ENCODE results near the gene NOSTRIN.

NOSTRIN gene

GRCh38 chr2:168797286-168797655, 5.2 kb upstream of the NOSTRIN start:
- no peak overlapping the region for H3K27ac Mint-ChIP-seq
- peaks cover 7% of the 10 kb centered on the region for H3K4me1 Mint-ChIP-seq (ENCODE audit: low read depth)
- H3K9me3 Mint-ChIP-seq, result no peaks in the 10 kb centered on the region

DNA sequence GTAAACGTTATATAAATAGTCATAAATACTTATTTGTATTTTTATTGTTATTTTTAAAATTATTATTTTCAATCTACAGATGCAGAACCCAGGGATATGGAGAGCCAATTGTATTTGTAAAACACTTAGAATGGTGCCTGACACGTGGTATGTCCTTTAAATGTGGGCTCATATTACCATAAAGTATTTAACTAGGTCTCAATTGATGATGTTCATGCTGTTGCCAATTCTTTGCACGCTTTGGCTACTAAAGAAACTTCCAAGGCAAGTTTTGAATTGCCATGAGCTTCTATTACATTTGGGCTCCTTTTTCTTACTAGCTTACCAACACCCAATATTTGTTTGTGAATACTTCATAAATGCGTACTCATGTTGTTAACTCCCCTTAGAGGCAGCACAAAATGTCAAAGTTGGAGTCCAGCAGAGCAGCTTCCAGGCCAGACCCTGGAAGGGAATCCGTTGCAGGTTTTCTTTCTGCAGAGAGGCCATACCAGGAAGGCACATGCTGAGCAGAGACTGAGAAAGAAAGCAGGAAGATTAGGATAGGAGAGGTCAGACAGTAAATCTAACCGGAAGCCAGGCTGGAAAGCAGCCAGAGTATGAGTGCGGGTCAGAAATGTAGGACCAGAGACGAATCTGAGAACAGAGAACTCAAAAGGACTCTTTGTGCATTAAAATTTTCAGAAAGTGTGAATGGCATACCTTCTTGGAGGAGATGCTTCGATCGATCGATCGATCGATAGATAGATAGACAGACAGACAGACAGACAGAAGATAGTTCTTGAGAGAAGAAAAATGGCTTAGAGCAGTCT, 4.2 kb upstream of the NOSTRIN start:
- no peak for DNase-seq (ENCODE audit: low spot score)
- H3K9me3 Mint-ChIP-seq, result no peaks in the 10 kb centered on the region
- H3K36me3 Mint-ChIP-seq (ENCODE audit: low read depth), result no peaks in the 10 kb centered on the region
- H3K27ac Mint-ChIP-seq, result no peak overlapping the region
- no peak overlapping the region for H3K4me3 Mint-ChIP-seq
- H3K4me1 Mint-ChIP-seq (ENCODE audit: low read depth), result peaks cover 17% of the 10 kb centered on the region
- H3K27me3 Mint-ChIP-seq (ENCODE audit: low read depth), result peaks cover 10% of the 10 kb centered on the region

More at GRCh38 chr2:168797286-168797655, 5.2 kb upstream of the NOSTRIN start:
- H3K27me3 Mint-ChIP-seq (ENCODE audit: low read depth), result peaks cover 13% of the 10 kb centered on the region
- no peaks in the 10 kb centered on the region for H3K36me3 Mint-ChIP-seq (ENCODE audit: low read depth)
- no peak overlapping the region for H3K4me3 Mint-ChIP-seq
- no peak for DNase-seq (ENCODE audit: low spot score)

DNA sequence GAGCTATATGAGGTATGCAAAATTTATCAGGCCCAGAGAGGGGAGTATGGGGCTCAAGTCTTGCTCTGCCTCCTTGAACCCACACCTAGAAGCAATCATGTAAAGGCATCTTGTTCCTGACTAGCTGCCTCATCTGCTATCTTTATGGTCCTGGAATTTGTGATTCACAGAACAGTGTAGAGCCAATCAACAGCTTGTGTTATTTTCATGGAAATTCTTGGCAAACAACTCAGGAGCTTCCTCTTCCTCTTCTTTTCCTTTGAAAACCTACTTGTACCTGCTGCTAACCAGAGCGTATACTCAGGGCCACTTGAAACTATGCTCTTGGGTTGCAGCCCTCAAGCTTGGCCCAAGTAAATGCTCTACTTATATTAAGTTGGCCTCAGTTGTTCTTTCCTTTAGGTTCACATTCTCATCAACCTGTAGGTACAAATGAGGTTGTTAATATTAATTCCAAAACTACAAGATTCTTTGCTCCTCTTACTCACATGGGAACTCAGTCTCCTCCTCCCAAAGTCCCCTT, 3.5 kb upstream of the NOSTRIN start:
- DNase-seq (ENCODE audit: low spot score), result no peak
- Mint-ChIP-seq H3K27ac (no peak overlapping the region), H3K27me3 (ENCODE audit: low read depth) (peaks cover 10% of the 10 kb centered on the region), H3K9me3 (no peaks in the 10 kb centered on the region), H3K36me3 (ENCODE audit: low read depth) (no peaks in the 10 kb centered on the region), H3K4me1 (ENCODE audit: low read depth) (peaks cover 19% of the 10 kb centered on the region), H3K4me3 (no peak overlapping the region)

DNA sequence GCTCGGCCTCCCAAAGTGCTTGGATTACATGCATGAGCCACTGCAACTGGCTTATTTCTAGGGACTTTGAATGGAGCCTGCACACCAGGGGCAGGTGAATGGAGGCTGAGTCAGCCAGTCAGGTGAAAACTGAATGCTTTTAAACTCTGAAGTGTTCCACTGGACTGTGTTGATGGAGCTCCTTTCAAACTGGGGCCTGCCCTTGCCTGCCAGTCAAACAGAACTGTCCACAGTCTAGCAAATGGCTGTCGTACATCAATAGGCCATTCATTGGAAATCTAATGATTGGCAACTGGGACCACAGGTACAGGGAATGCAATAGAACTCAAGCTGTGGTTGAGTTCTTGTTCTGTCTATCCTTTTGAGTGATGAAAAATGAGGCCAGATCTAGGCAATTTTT, 966 bp upstream of the NOSTRIN start:
- Mint-ChIP-seq H3K4me3 (no peak overlapping the region), H3K27me3 (ENCODE audit: low read depth) (peaks cover 11% of the 10 kb centered on the region), H3K36me3 (ENCODE audit: low read depth) (no peaks in the 10 kb centered on the region)

GRCh38 chr2:168802859-168803725, 655 bp downstream of the NOSTRIN start:
- Mint-ChIP-seq H3K4me3 (peak overlapping the region; percentile 41), H3K27ac (no peak overlapping the region), H3K4me1 (ENCODE audit: low read depth) (peaks cover 19% of the 10 kb centered on the region), H3K36me3 (ENCODE audit: low read depth) (no peaks in the 10 kb centered on the region), H3K27me3 (ENCODE audit: low read depth) (peaks cover 20% of the 10 kb centered on the region), H3K9me3 (no peaks in the 10 kb centered on the region)
- DNase-seq (ENCODE audit: low spot score), result no peak

More for the DNA sequence above, 966 bp upstream of the NOSTRIN start:
- no peak for DNase-seq (ENCODE audit: low spot score)
- no peaks in the 10 kb centered on the region for H3K9me3 Mint-ChIP-seq
- no peak overlapping the region for H3K27ac Mint-ChIP-seq
- H3K4me1 Mint-ChIP-seq (ENCODE audit: low read depth), result peaks cover 19% of the 10 kb centered on the region

GRCh38 chr2:168804214-168804613, 1.8 kb downstream of the NOSTRIN start:
- Mint-ChIP-seq H3K27me3 (ENCODE audit: low read depth) (peaks cover 23% of the 10 kb centered on the region), H3K9me3 (no peaks in the 10 kb centered on the region), H3K36me3 (ENCODE audit: low read depth) (no peaks in the 10 kb centered on the region), H3K4me3 (no peak overlapping the region), H3K27ac (no peak overlapping the region), H3K4me1 (ENCODE audit: low read depth) (peaks cover 19% of the 10 kb centered on the region)
- no peak for DNase-seq (ENCODE audit: low spot score)

GRCh38 chr2:168805615-168806014, 3.2 kb downstream of the NOSTRIN start:
- Mint-ChIP-seq H3K9me3 (no peaks in the 10 kb centered on the region), H3K27me3 (ENCODE audit: low read depth) (peaks cover 23% of the 10 kb centered on the region), H3K4me1 (ENCODE audit: low read depth) (peaks cover 19% of the 10 kb centered on the region), H3K36me3 (ENCODE audit: low read depth) (no peaks in the 10 kb centered on the region), H3K27ac (no peak overlapping the region), H3K4me3 (no peak overlapping the region)
- no peak for DNase-seq (ENCODE audit: low spot score)

- no peak overlapping the region for H3K27ac Mint-ChIP-seq
- H3K4me1 Mint-ChIP-seq (ENCODE audit: low read depth), result no peaks in the 10 kb centered on the region
- DNase-seq (ENCODE audit: low spot score), result no peak
- no peaks in the 10 kb centered on the region for H3K36me3 Mint-ChIP-seq (ENCODE audit: low read depth)
- no peaks in the 10 kb centered on the region for H3K9me3 Mint-ChIP-seq
- peaks cover 27% of the 10 kb centered on the region for H3K27me3 Mint-ChIP-seq (ENCODE audit: low read depth)
- no peak overlapping the region for H3K4me3 Mint-ChIP-seq
Observed at GRCh38 chr2:168809537-168809936, 7.1 kb downstream of the NOSTRIN start.

DNA sequence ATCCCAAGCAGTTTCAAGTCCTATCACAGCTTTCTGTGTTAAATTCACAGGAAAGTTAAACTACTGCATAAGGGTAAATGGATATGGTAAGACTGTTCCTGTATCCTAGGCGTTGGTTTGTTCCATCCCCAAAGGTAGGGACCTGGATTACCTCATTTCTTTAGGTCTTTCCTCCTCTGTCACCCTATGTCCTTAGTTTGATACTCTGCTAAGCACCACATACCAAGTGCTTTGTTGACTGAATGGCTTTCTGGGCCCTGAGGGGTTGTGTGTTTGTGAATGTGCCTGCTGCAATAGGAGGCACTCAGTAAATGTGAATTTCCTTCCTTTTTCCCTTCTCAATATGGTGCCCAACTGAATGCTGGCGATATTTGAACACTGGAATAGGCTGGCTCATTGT, 7.8 kb downstream of the NOSTRIN start:
- Mint-ChIP-seq H3K9me3 (no peaks in the 10 kb centered on the region), H3K4me3 (no peak overlapping the region), H3K4me1 (ENCODE audit: low read depth) (no peaks in the 10 kb centered on the region), H3K36me3 (ENCODE audit: low read depth) (no peaks in the 10 kb centered on the region), H3K27me3 (ENCODE audit: low read depth) (peaks cover 25% of the 10 kb centered on the region), H3K27ac (no peak overlapping the region)
- DNase-seq (ENCODE audit: low spot score), result no peak

DNA sequence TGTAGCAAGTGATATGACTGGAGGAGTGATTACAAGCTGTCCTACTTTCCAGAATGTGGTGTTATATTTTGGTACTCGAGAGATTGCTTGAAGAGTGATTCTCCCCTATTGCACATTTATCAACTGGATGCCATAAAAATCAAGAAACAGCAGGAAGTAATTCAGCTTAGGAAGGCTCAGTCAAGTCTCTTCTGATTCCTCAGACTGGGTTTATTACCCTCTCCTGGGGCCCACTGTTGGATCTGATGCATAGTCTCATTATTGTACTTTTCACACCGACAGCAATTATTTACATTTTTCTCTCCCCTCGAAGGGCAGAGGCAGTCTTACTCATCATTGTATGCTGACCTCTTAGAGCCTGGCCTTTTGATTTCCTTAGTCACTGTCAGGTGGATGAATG, 9.3 kb downstream of the NOSTRIN start:
- no peak for DNase-seq (ENCODE audit: low spot score)
- H3K4me3 Mint-ChIP-seq, result no peak overlapping the region
- H3K9me3 Mint-ChIP-seq, result no peaks in the 10 kb centered on the region
- no peaks in the 10 kb centered on the region for H3K36me3 Mint-ChIP-seq (ENCODE audit: low read depth)
- no peak overlapping the region for H3K27ac Mint-ChIP-seq
- peaks cover 24% of the 10 kb centered on the region for H3K27me3 Mint-ChIP-seq (ENCODE audit: low read depth)
- no peaks in the 10 kb centered on the region for H3K4me1 Mint-ChIP-seq (ENCODE audit: low read depth)

DNA sequence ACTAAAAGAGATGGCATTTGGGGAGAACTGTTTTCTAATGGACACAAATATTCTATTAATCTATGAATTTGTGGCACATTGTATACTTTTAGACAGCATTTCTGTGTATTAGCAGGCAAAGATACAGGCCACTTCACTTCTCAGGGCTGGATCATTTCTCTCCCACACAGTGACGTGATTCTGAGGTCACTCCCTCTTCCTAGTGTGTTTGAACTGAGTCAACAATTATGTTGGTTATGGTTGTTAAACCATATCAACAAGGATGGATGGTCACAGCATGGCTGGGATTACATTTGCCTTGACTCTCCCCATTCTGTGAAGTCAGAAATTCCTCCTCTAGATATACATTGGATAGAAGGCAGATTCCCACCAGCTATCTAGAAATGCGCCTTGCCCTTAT, 11.6 kb downstream of the NOSTRIN start:
- Mint-ChIP-seq H3K4me1 (ENCODE audit: low read depth) (no peaks in the 10 kb centered on the region), H3K9me3 (no peaks in the 10 kb centered on the region), H3K36me3 (ENCODE audit: low read depth) (no peaks in the 10 kb centered on the region), H3K27me3 (ENCODE audit: low read depth) (peaks cover 16% of the 10 kb centered on the region), H3K27ac (no peak overlapping the region), H3K4me3 (no peak overlapping the region)
- DNase-seq (ENCODE audit: low spot score), result no peak

DNA sequence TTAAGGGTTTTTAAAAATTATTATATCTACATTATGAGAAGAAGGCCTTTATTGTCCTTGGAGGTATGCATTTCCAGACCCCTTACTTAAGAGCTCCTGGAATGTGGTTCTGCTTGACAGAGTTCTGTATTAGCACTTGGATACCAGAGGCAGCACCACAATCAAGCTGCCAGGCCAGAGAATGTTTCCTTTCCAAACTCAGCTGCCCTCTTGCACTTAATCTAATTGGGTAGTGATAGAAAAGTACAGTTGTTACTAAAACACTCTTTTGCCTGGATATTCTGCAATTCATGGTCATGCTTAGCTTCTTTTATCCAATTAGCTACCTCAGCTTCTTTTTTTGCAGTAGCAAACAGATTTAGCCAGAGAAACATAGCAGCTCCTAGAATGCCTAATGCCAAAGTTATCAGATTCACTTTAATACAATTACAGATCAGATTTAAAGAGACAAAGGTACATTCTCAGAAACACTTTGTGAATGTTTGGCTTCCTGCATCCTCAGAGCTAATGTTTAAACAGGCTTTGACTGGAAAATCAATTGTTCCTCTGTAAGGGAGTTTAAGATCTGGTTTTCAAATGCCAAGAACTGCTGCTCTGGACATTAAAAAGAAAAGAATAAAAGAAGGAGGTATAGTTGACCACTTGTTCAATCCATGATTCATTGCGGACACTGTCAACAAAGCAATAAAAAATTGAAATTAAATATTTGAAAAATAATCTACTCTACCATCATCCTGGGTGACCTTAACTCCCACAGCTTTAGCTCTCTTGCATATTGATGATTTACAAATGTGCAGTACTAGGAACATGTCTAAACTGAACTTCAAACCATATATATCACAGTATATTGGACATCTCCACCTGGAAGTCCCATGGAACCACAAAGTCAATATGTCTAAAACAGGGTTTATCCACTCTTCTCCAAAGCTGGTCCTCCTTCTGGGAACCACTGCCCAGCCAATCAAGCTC, 12.8 kb downstream of the NOSTRIN start:
- H3K36me3 Mint-ChIP-seq (ENCODE audit: low read depth), result no peaks in the 10 kb centered on the region
- H3K4me3 Mint-ChIP-seq, result no peak overlapping the region
- H3K4me1 Mint-ChIP-seq (ENCODE audit: low read depth), result no peaks in the 10 kb centered on the region
- no peak overlapping the region for H3K27ac Mint-ChIP-seq
- H3K9me3 Mint-ChIP-seq, result no peaks in the 10 kb centered on the region
- peaks cover 13% of the 10 kb centered on the region for H3K27me3 Mint-ChIP-seq (ENCODE audit: low read depth)
- DNase-seq (ENCODE audit: low spot score), result no peak

DNA sequence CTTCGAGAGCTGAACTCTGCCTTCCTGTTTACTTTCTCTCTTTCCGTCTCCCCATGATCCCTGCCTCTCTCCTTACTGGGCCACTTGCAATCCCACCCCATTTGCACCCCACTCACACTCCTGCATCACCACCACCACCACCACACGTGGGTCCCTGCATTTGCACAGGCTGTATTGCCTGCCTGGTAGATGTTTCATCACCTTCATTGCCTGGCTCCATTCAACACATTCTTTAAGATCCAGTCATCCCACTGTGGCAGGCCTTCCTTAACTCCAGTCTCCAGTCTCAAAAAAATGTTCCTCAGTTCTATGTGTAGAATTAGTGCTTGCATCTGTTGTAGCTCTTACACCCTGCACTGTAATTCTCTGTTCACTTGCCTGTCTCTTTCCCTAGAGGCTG, 13.9 kb downstream of the NOSTRIN start:
- H3K4me1 Mint-ChIP-seq (ENCODE audit: low read depth), result no peaks in the 10 kb centered on the region
- peaks cover 9% of the 10 kb centered on the region for H3K27me3 Mint-ChIP-seq (ENCODE audit: low read depth)
- H3K4me3 Mint-ChIP-seq, result no peak overlapping the region
- H3K27ac Mint-ChIP-seq, result no peak overlapping the region
- H3K36me3 Mint-ChIP-seq (ENCODE audit: low read depth), result no peaks in the 10 kb centered on the region
- H3K9me3 Mint-ChIP-seq, result no peaks in the 10 kb centered on the region
- DNase-seq (ENCODE audit: low spot score), result no peak
